HL-60 (cell line): ENCODE measurements around the gene ANKS1A.
A peak's percentile ranks its signal among the peaks of the same experiment; 100 is the strongest.

Experiments used
- DNase-seq, 2 experiments: peaks; one replicate each; pipeline ENCODE4 v3.0.0-alpha.2; 2010 to 2020; ENCODE audit warnings: low read depth in 1 of 2, low spot score in 1 of 2
- H3K27ac ChIP-seq: fragments of 250-450 bp; sonication (Bioruptor Pico); replicated peaks from 2 replicates; pipeline ENCODE4 v1.5.1; 2020; ENCODE audit warnings: mild to moderate bottlenecking, moderate library complexity
- H3K27me3 ChIP-seq: fragments of 250-450 bp; sonication (Bioruptor Pico); 2 replicates; pipeline ENCODE4 v1.5.1; 2021; ENCODE audit warnings: mild to moderate bottlenecking, moderate library complexity; ENCODE audit not compliant: insufficient read depth, poor library complexity, severe bottlenecking
- H3K4me3 ChIP-seq: replicated peaks from 2 replicates; pipeline ENCODE4 v1.5.1; 2011; ENCODE audit warnings: mild to moderate bottlenecking, control low read depth, low read length; ENCODE audit not compliant: insufficient read depth
- GABPA ChIP-seq: IDR thresholded peaks from 2 replicates; pipeline ENCODE4 v1.6.1; 2012; ENCODE audit warnings: low read depth
- POLR2AphosphoS5 ChIP-seq: IDR thresholded peaks from 2 replicates; pipeline ENCODE4 v1.6.1; 2012; ENCODE audit warnings: low read depth
- SPI1 ChIP-seq: IDR thresholded peaks from 2 replicates; pipeline ENCODE4 v1.6.1; 2012; ENCODE audit warnings: low read depth, mild to moderate bottlenecking, borderline replicate concordance
- TF ChIP-seq, protein P1 (sequence below): IDR thresholded peaks from 2 replicates; pipeline ENCODE4 v1.6.1; 2012; ENCODE audit warnings: low read depth; ENCODE audit not compliant: insufficient replicate concordance
- TF ChIP-seq, protein P2 (sequence below): IDR thresholded peaks from one replicate; pipeline ENCODE4 v1.5.1; 2011; ENCODE audit warnings: low read length, control low read depth, inconsistent platforms; ENCODE audit not compliant: insufficient read depth

Gene ANKS1A

DNA sequence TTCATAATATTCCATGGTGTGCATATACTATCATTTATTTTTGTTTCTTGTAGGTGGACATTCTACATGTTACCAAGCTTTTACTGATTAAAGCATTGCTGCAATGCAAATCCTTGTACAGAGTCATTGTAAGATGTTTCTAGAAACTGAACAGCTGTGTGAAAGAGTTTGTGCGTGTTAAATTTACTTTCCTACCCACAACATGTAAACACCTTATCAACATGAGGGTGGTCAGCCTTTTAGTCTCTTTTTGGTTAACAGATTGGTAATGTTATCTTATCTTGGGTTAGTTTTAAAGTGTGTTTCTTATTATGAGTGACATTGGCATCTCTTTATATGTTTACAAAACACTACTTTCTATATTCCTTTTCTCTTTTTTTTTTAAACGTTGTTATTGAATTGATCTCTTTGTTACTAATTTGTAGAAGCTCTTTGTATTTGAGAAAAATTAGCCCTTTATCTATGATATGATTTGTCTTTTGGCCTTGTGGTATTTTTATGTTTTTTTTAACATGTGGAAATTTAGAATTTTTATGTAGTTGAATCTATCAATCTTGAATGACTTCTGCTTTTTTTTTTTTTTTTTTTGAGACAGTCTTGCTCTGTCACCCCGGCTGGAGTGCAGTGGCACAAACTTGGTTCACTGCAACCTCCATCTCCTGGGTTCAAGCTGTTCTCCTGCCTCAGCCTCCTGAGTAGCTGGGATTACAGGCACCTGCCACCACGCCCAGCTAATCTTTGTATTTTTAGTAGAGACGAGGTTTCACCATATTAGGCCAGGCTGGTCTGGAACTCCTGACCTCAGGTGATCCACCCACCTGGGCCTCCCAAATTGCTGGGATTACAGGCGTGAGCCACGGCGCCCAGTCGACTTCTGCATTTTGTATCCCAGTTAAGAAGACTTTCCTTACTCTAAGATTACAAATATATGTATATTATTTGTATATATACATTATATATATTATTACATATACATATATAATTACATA is 140.0 kb downstream of the ANKS1A start:
- TF ChIP-seq SPI1 (peak; percentile 57; the same call in 1 of the 2 replicates), POLR2AphosphoS5 (no peak)

DNA sequence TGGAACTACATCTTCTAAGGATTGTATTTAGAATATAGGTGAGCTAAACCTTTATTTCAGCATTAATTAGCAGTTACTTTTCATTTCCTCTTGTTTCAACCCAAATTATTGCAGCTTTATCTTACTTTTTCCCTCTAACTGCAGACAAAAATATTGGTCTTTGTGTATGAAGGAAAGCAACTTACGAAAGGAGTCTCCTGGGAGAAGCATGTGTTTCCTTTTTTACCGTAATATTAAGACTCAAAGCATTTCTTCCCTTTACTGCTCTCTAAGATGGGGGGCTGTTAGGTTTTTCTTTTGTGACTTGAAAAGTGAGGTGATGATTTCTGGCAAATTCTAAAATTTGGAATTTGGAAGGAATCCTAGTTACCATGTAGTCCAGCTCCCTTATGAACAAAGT is 141.0 kb downstream of the ANKS1A start:
- TF ChIP-seq, protein P1, sequence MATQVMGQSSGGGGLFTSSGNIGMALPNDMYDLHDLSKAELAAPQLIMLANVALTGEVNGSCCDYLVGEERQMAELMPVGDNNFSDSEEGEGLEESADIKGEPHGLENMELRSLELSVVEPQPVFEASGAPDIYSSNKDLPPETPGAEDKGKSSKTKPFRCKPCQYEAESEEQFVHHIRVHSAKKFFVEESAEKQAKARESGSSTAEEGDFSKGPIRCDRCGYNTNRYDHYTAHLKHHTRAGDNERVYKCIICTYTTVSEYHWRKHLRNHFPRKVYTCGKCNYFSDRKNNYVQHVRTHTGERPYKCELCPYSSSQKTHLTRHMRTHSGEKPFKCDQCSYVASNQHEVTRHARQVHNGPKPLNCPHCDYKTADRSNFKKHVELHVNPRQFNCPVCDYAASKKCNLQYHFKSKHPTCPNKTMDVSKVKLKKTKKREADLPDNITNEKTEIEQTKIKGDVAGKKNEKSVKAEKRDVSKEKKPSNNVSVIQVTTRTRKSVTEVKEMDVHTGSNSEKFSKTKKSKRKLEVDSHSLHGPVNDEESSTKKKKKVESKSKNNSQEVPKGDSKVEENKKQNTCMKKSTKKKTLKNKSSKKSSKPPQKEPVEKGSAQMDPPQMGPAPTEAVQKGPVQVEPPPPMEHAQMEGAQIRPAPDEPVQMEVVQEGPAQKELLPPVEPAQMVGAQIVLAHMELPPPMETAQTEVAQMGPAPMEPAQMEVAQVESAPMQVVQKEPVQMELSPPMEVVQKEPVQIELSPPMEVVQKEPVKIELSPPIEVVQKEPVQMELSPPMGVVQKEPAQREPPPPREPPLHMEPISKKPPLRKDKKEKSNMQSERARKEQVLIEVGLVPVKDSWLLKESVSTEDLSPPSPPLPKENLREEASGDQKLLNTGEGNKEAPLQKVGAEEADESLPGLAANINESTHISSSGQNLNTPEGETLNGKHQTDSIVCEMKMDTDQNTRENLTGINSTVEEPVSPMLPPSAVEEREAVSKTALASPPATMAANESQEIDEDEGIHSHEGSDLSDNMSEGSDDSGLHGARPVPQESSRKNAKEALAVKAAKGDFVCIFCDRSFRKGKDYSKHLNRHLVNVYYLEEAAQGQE, result no peak
- TF ChIP-seq SPI1 (no peak), POLR2AphosphoS5 (no peak), GABPA (no peak)
- TF ChIP-seq, protein P2, sequence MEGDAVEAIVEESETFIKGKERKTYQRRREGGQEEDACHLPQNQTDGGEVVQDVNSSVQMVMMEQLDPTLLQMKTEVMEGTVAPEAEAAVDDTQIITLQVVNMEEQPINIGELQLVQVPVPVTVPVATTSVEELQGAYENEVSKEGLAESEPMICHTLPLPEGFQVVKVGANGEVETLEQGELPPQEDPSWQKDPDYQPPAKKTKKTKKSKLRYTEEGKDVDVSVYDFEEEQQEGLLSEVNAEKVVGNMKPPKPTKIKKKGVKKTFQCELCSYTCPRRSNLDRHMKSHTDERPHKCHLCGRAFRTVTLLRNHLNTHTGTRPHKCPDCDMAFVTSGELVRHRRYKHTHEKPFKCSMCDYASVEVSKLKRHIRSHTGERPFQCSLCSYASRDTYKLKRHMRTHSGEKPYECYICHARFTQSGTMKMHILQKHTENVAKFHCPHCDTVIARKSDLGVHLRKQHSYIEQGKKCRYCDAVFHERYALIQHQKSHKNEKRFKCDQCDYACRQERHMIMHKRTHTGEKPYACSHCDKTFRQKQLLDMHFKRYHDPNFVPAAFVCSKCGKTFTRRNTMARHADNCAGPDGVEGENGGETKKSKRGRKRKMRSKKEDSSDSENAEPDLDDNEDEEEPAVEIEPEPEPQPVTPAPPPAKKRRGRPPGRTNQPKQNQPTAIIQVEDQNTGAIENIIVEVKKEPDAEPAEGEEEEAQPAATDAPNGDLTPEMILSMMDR, result no peak
- H3K27ac ChIP-seq, result 0 out of 2 replicates have a peak overlapping the region, but pooled peaks have one; percentile 1
- no peak for DNase-seq
- no peak overlapping the region for H3K4me3 ChIP-seq
- H3K27me3 ChIP-seq, result no peaks in the 10 kb centered on the region

More for the DNA sequence above, 140.0 kb downstream of the ANKS1A start:
- Histone ChIP-seq H3K27me3 (no peaks in the 10 kb centered on the region), H3K4me3 (no peak overlapping the region), H3K27ac (peak overlapping the region; percentile 24)
- DNase-seq, result no peak

- H3K27me3 ChIP-seq, result no peaks in the 10 kb centered on the region
- H3K4me3 ChIP-seq, result no peak overlapping the region
- H3K27ac ChIP-seq, result no peak overlapping the region
- TF ChIP-seq, protein P1, result no peak
- TF ChIP-seq POLR2AphosphoS5 (no peak), GABPA (no peak), SPI1 (no peak)
- TF ChIP-seq, protein P2, result no peak
- no peak for DNase-seq
Measured at GRCh38 chr6:35031611-35032529, 142.8 kb downstream of the ANKS1A start.

- Histone ChIP-seq H3K27me3 (no peaks in the 10 kb centered on the region), H3K4me3 (no peak overlapping the region), H3K27ac (no peak overlapping the region)
- DNase-seq, result no peak
- TF ChIP-seq, protein P1, result no peak
- no peak for TF ChIP-seq POLR2AphosphoS5
- TF ChIP-seq GABPA, result no peak
- no peak for TF ChIP-seq SPI1
- TF ChIP-seq, protein P2, result no peak
Measured at GRCh38 chr6:35033683-35034082, 144.6 kb downstream of the ANKS1A start.
